Fibroblast of villous mesenchyme (primary cell): ENCODE measurements around the gene RHEX. TPM values are rescaled to one million over a fixed set of nuclear protein-coding genes. Genes with fewer than 3 reads are reported as not detected.
"Not testable (repeated sequence)": the region's sequence is repeated elsewhere in the genome, so short reads cannot be mapped to it uniquely, and the experiment has no call there.

Experiments
- DNase-seq: peaks from one replicate; pipeline ENCODE4 v3.0.0-alpha.2; 2010; ENCODE audit warnings: low read depth
- H3K4me3 ChIP-seq: 2 replicates; pipeline ENCODE4 v1.5.1; 2011; ENCODE audit warnings: low read depth, mild to moderate bottlenecking, low read length
- CTCF ChIP-seq: IDR thresholded peaks from 2 replicates; pipeline ENCODE4 v1.5.1; 2012; ENCODE audit warnings: low read depth, mild to moderate bottlenecking, low read length; ENCODE audit not compliant: insufficient read depth
- total RNA-seq: library from RNA; depleted of rRNA; stranded (reverse); fragments of >200 nt; gene quantifications from 2 replicates; pipeline ENCODE4 v1.2.3, GENCODE V29; 2012

Gene RHEX
- total RNA-seq, result not detected in 2 replicates

GRCh38 chr1:206052919-206053610 lies at the start of gene RHEX:
Gene RHEX, plus strand, starts transcription at chr1:206053173. Its CDS starts 44,656 bp downstream, at chr1:206097829.
- not testable (repeated sequence) for DNase-seq

GRCh38 chr1:206003854-206004800 lies 48.8 kb upstream of the RHEX start:
- no peak for DNase-seq
- no peak for TF ChIP-seq CTCF
- H3K4me3 ChIP-seq, result no peak overlapping the region

More at GRCh38 chr1:206052919-206053610, at the start of gene RHEX:
- H3K4me3 ChIP-seq, result not testable (repeated sequence)

GRCh38 chr1:206004826-206005225 lies 48.1 kb upstream of the RHEX start:
- DNase-seq, result no peak
- no peak overlapping the region for H3K4me3 ChIP-seq
- no peak for TF ChIP-seq CTCF

GRCh38 chr1:206005234-206005633 lies 47.7 kb upstream of the RHEX start:
- DNase-seq, result no peak
- no peak for TF ChIP-seq CTCF

GRCh38 chr1:206005778-206006180 lies 47.2 kb upstream of the RHEX start:
- no peak for TF ChIP-seq CTCF
- no peak for DNase-seq
- H3K4me3 ChIP-seq, result no peak overlapping the region

More at GRCh38 chr1:206005234-206005633, 47.7 kb upstream of the RHEX start:
- H3K4me3 ChIP-seq, result no peak overlapping the region

- no peak for DNase-seq
- no peak for TF ChIP-seq CTCF
- no peak overlapping the region for H3K4me3 ChIP-seq
Measured at GRCh38 chr1:206006946-206007345, 46.0 kb upstream of the RHEX start.

GRCh38 chr1:206010060-206010459 lies 42.9 kb upstream of the RHEX start:
- H3K4me3 ChIP-seq, result no peak overlapping the region
- no peak for DNase-seq
- no peak for TF ChIP-seq CTCF
